Measurements from ENCODE around the gene SLC28A1.

DNA sequence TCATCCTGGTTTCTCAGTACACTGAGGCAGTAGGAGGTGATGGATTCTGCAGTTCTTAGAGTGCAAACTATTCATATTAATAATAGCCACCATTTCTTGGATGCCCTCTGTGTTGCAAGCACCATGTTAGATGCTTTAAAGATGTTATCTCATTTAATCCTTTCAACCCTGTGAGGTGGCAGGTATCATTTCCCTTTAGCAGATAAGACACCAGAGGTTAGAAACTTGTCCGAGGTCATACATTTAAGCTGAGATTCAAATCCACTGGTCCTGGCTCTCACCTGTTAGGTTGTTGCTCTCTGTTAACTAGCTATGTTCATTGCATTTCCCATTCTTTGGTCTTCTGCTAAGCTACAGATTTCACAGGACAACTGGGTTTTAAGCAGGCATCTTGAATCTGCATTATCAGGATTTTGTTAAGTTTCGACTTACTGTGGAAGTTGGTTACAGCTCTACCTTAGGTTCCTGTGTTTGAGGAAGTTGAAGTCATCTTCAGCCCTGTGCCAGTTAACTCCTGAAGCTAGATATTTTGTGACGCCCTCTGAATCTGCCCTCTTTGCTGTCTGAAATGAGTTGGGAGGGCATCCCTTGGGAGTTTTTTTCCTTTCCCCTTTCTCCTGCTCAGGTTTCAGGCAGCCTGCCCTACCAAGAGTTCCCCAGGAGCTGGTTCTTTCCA lies 103.6 kb downstream of the SLC28A1 start:
- TF ChIP-seq, protein P1, sequence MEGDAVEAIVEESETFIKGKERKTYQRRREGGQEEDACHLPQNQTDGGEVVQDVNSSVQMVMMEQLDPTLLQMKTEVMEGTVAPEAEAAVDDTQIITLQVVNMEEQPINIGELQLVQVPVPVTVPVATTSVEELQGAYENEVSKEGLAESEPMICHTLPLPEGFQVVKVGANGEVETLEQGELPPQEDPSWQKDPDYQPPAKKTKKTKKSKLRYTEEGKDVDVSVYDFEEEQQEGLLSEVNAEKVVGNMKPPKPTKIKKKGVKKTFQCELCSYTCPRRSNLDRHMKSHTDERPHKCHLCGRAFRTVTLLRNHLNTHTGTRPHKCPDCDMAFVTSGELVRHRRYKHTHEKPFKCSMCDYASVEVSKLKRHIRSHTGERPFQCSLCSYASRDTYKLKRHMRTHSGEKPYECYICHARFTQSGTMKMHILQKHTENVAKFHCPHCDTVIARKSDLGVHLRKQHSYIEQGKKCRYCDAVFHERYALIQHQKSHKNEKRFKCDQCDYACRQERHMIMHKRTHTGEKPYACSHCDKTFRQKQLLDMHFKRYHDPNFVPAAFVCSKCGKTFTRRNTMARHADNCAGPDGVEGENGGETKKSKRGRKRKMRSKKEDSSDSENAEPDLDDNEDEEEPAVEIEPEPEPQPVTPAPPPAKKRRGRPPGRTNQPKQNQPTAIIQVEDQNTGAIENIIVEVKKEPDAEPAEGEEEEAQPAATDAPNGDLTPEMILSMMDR (optimal IDR thresholded peaks at IDR 0.05 in 1 of 3, IDR thresholded peaks at IDR 0.05 in 1 of 3, conservative IDR thresholded peaks at IDR 0.05 in 1 of 3; ENCODE audit: extremely low read depth in 1 of 3, insufficient read depth in 2 of 3, low read length in 3 of 3), result no peak
- no peak for TF ChIP-seq EZH2 (IDR thresholded peaks at IDR 0.05; ENCODE audit: low read length)

All from keratinocyte (primary cell).